GM10248 (cell line): Measurements from ENCODE around the gene YPEL4.

ENCODE experiments used
- CTCF ChIA-PET: fragments of 300-600 bp; sonication (Branson Sonifier 250); formaldehyde crosslinking; extraction: SDS; loops from one replicate; lab custom pipeline; 2021; ENCODE audit warnings: antibody characterized with exemption; lab: Yijun Ruan, JAX
- POLR2A ChIA-PET: fragments of 350-650 bp; sonication (Branson Sonifier 250); formaldehyde crosslinking; extraction: SDS; loops from one replicate; lab custom pipeline; 2020; ENCODE audit warnings: antibody characterized with exemption; lab: Yijun Ruan, JAX
- DNase-seq: peaks from one replicate; pipeline ENCODE4 v3.0.0; 2012; ENCODE audit errors: extremely low spot score
- TF ChIP-seq, protein P1 (sequence below): IDR thresholded peaks from 2 replicates; pipeline ENCODE4 v1.5.1; 2012; ENCODE audit warnings: mild to moderate bottlenecking, low read depth; ENCODE audit errors: extremely low read depth, missing control alignments, control extremely low read depth

The YPEL4 gene

DNA sequence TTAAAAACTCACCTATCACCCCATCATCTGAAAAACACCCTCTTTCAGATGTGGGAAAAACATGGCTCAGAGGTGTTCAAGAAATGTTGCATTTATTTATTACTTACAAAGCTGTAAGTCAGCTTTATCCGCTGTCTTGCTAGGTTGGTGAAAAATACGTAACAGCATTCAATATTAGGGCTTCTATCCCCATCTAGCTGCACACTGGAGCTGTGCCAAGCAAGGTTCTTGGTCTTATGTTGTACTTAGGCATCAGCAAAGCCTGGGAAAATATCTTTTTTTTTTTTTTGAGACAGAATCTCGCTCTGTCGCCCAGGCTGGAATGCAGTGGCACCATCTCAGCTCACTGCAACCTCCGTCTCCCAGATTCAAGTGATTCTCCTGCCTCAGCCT lies 44.7 kb downstream of the YPEL4 start:
- ChIA-PET POLR2A (no interaction called here), CTCF (interaction anchor here (0.9 to 2.4 kb wide), 4 partner anchors 9 to 146 kb away, joined by 3 to 7 read pairs (median 4); partner anchors contain the start of gene UBE2L6)
- no peak for DNase-seq
- TF ChIP-seq, protein P1, sequence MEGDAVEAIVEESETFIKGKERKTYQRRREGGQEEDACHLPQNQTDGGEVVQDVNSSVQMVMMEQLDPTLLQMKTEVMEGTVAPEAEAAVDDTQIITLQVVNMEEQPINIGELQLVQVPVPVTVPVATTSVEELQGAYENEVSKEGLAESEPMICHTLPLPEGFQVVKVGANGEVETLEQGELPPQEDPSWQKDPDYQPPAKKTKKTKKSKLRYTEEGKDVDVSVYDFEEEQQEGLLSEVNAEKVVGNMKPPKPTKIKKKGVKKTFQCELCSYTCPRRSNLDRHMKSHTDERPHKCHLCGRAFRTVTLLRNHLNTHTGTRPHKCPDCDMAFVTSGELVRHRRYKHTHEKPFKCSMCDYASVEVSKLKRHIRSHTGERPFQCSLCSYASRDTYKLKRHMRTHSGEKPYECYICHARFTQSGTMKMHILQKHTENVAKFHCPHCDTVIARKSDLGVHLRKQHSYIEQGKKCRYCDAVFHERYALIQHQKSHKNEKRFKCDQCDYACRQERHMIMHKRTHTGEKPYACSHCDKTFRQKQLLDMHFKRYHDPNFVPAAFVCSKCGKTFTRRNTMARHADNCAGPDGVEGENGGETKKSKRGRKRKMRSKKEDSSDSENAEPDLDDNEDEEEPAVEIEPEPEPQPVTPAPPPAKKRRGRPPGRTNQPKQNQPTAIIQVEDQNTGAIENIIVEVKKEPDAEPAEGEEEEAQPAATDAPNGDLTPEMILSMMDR = no peak

DNA sequence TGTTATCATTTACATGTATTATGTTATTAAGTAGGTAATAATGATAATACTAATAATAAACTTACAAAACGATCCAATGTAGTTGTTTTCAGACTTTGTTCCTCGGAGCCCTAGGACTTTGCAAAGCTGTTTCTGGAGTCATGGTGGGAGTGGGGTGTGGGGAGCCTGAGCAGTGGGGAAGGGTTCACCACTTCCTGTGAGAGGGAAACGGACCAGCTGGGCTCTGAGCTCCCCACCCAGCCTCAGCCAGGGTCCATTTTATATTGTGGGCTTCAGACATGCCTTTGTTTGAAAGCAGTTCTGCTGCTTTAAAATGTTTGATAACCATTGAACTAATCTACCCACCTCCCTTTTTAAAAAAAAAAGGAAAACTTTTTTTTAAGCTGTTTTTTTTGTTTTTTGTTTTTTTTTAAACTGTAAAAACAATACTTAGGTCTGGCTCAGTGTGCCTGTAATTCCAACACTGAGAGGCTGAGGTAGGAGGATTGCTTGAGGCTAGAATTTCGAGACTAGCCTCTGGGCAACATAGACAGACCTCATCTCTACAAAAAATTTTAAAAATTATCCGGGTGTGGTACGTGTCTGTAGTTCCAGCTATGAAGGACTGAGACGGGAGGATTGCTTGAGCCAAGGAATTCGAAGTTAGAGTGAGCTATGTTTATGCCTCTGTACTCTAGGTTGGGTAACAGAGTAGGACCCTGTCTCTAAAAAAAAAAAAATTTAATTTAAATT lies 45.2 kb downstream of the YPEL4 start:
- TF ChIP-seq, protein P1 = no peak
- ChIA-PET CTCF (interaction anchor here (0.9 to 2.4 kb wide), 5 partner anchors 8 to 146 kb away, joined by 3 to 7 read pairs (median 3); partner anchors contain the start of gene UBE2L6), POLR2A (no interaction called here)
- no peak for DNase-seq

DNA sequence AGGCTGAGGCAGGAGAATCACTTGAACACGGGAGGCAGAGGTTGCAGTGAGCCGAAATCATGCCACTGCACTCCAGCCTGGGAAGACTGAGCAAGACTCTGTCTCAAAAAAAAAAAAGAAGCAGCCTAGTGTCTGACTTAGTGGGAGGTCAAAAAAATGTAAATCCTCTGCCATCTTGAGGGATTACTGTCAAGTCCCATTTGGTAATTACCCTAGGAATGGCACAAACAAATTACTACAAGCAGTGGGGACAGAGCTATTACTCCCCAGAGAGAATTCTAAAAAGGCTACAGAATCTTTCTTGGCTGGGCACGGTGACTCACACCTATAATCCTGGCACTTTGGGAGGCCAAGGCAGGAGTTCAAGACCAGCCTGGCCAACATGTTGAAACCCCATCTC lies 48.4 kb downstream of the YPEL4 start:
- CTCF ChIA-PET = interaction anchor here (1.0 to 2.0 kb wide), 2 partner anchors 43 to 108 kb away, joined by 3 to 5 read pairs; no protein-coding TSS in a partner anchor
- DNase-seq = no peak
- POLR2A ChIA-PET = no interaction called here
- TF ChIP-seq, protein P1 = no peak

DNA sequence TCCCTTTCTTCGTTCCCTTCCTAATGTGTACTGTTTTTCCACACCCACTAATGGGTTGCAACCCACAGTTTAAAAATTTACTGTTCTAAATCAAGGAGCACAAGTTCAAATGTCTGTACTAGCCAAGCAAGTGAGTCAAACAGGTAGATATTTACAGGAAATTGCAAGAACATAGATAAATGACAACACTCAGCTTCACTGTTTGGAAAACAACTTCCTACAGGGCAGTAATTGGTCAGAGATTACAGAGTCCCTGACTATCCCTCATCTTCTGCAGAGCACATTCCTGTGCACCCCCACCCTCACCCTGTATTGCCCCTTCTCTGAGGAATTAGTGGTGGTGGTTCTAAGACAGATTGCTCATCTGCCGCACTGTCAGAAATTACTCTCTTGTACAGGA lies 50.3 kb downstream of the YPEL4 start:
- POLR2A ChIA-PET = no interaction called here
- CTCF ChIA-PET = interaction anchor here (1.1 to 1.2 kb wide), 2 partner anchors 21 to 72 kb away, joined by 3 read pairs; no protein-coding TSS in a partner anchor
- DNase-seq = no peak
- TF ChIP-seq, protein P1 = no peak

DNA sequence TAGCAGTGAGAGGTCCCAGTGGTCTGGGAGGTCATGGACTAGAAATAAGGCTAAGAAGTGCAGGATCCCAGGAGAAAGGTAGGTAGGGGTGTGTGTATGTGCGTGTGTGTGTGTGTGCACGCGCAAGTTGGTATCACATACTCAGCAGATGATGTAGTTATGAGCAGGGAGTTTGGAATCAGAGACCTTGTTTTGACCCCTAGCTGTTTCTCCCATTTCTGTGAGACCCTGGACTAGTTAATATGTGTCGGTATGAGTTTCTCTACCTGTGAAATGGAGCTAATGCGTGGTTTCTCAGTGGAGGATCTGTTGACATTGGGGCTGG lies 50.9 kb downstream of the YPEL4 start:
- ChIA-PET POLR2A (no interaction called here), CTCF (interaction anchor here (1.1 to 1.2 kb wide), 2 partner anchors 22 to 71 kb away, joined by 3 read pairs; no protein-coding TSS in a partner anchor)
- TF ChIP-seq, protein P1 = no peak
- no peak for DNase-seq

DNA sequence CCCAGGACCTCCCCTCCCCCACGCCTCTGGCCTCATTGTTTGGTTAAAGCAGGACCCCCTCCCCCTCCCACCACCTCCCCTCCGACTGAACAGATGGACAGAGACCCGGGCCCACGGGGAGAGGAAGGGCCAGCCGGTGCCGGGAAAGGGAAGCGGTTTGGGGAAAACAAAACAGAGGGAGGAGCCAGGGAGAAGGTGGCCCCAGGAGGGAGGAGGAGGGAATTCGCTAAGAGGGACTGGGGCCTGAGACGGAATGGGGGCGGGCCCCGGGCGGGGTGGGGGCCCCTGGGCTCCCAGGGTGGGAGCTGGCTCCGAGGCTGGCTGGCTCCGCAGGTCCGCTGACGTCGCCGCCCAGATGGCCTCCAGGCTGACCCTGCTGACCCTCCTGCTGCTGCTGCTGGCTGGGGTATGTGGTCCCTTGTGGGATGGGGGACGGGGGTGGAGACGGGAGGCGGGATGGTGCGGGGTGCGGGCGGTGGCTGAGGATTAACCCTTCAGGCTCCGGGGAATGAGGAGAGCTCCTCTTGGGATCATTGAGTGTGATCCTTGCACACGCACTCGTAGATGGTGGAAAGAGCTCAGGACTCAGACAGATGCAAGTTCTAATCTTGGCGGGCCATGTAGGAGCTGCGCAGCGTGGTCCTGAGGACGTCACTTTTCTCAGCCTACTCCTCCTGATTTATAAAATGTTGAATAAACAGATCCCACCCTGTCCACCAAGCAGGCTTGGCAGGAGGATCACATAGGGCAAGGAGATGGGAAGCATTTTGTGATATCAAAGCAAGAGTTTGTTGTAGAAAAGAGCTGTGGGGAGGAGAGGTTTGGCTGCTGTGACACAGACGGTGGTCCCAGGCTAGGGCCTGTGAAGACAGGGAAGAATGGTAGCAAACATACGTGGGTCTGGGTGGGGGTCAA lies 51.5 kb downstream of the YPEL4 start:
- TF ChIP-seq, protein P1 = no peak
- POLR2A ChIA-PET = no interaction called here
- DNase-seq = no peak
- CTCF ChIA-PET = interaction anchor here (1.1 kb wide), 1 partner anchor 71 kb away, joined by 3 read pairs; no protein-coding TSS in a partner anchor
